AML-193 (cell line): ENCODE data around the gene SLC26A3.
"Not testable (repeated sequence)": the region's sequence is repeated elsewhere in the genome, so short reads cannot be mapped to it uniquely, and the experiment has no call there.

ENCODE experiments used
- DNase-seq, 2 experiments: peaks; one replicate each; lab custom pipeline; 2025; lab: John Stamatoyannopoulos, UW

SLC26A3 gene

GRCh38 chr7:107803009-107803610 lies at the start of gene SLC26A3:
TSS of gene SLC26A3 (minus strand) at chr7:107803223. CDS start at chr7:107794509, 8,714 bp downstream.
- no peak for DNase-seq

GRCh38 chr7:107850643-107851042 lies 47.6 kb upstream of the SLC26A3 start:
- DNase-seq: no peak

GRCh38 chr7:107850216-107850615 lies 47.2 kb upstream of the SLC26A3 start:
- no peak for DNase-seq

GRCh38 chr7:107848211-107848610 lies 45.2 kb upstream of the SLC26A3 start:
- not testable (repeated sequence) for DNase-seq

- DNase-seq: not testable (repeated sequence)
Measured at GRCh38 chr7:107847836-107848175, 44.8 kb upstream of the SLC26A3 start.

GRCh38 chr7:107847168-107847835 lies 44.3 kb upstream of the SLC26A3 start:
- no peak for DNase-seq

- peak; percentile 24 to 35 for DNase-seq
Measured at GRCh38 chr7:107846324-107846723, 43.3 kb upstream of the SLC26A3 start.

- DNase-seq: no peak
Measured at GRCh38 chr7:107843184-107843583, 40.2 kb upstream of the SLC26A3 start.

GRCh38 chr7:107842213-107842612 lies 39.2 kb upstream of the SLC26A3 start:
- no peak for DNase-seq

- DNase-seq: no peak
Measured at GRCh38 chr7:107838816-107839565, 36.0 kb upstream of the SLC26A3 start.

GRCh38 chr7:107838024-107838601 lies 35.1 kb upstream of the SLC26A3 start:
- DNase-seq: no peak

- no peak for DNase-seq
Measured at GRCh38 chr7:107837145-107837512, 34.1 kb upstream of the SLC26A3 start.

- DNase-seq: no peak
Measured at GRCh38 chr7:107836237-107837144, 33.5 kb upstream of the SLC26A3 start.

- DNase-seq: no peak
Measured at GRCh38 chr7:107834401-107834800, 31.4 kb upstream of the SLC26A3 start.

GRCh38 chr7:107833684-107834106 lies 30.7 kb upstream of the SLC26A3 start:
- no peak for DNase-seq

- DNase-seq: no peak
Measured at GRCh38 chr7:107830420-107830819, 27.4 kb upstream of the SLC26A3 start.

- DNase-seq: no peak
Measured at GRCh38 chr7:107828540-107828939, 25.5 kb upstream of the SLC26A3 start.

GRCh38 chr7:107827501-107827900 lies 24.5 kb upstream of the SLC26A3 start:
- DNase-seq: no peak

- no peak for DNase-seq
Measured at GRCh38 chr7:107826451-107826850, 23.4 kb upstream of the SLC26A3 start.

- DNase-seq: no peak
Measured at GRCh38 chr7:107824858-107825257, 21.8 kb upstream of the SLC26A3 start.

- DNase-seq: no peak
Measured at GRCh38 chr7:107818622-107819021, 15.6 kb upstream of the SLC26A3 start.
